ENCODE measurements around the gene EEPD1.
"Not testable (repeated sequence)": the region's sequence is repeated elsewhere in the genome, so short reads cannot be mapped to it uniquely, and the experiment has no call there.

Gene EEPD1

DNA sequence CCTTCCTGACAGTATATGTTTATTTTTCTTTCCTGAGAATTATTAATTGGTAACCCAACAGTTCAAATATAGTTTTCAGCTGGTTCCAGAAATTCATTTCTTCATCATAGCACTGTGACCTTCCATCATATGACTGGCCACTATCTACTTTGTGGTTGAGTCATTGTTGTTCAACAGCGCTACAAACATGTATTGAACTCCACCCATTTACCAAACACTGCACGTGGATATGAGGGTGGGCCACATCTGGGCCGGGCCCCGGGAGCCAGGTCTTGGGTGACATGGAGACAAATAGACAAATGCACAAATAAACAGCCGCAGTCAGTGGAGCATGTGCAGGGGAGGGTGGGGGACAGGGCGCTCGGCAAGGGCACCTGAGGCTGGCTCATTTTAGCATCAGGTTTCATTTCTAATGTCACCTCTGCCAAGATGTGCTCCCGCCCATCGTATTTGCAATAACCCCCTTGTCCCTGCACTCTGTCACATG lies 24.0 kb upstream of the EEPD1 start:
- peak; percentile 87 for DNase-seq

DNA sequence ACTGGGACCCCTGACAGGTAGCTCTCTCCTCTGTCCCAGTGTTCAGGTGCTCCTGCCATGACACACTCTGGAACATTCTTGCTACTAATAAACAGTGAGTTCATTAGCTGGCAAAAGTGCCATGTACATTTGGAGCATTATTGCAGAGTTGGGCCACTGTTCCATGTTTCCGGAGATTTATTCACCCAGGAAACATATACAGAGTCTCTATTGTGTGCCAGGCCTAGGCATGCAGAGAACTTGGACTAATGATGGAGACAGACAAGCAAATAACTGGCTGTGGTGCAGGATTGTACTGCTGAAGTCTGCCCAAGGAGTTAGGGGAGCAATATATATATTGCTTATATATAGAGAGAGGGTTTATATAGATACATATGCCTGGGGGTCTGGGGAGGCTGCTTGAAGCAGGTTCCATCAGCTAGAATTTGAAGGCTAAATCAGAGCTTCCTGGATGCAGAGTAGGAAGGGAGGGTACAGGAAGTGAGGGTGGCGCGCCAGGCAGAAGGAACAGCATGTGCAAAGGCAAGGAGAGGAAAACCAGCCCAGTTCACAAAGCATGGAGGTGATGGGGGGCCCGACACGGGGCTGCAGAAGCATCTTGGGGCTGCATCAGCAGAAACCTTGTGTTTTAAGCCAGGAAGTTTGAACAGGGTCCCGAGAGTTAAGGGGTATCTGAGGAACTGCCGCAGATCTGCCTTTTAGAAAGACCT lies 22.7 kb upstream of the EEPD1 start:
- no peak for DNase-seq

DNA sequence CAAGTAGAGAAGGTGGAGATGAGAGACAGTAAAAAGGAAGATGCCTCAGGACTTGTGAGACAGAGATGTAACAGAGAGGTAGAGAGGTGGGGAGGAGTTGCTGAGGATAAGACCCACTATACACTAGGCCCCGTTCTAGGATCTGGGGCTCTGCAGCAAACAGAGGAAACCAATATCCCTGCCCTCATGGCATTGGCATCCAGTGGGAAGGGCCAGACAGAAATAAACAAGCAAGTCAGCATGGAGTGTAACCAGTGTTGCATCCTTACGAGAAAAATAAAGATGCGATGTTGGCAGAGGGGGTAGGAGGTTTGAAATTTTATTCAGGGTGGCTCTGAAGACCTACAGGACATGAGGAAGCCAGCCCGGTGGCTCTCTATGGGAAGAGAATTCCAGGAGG lies 22.0 kb upstream of the EEPD1 start:
- DNase-seq = no peak

DNA sequence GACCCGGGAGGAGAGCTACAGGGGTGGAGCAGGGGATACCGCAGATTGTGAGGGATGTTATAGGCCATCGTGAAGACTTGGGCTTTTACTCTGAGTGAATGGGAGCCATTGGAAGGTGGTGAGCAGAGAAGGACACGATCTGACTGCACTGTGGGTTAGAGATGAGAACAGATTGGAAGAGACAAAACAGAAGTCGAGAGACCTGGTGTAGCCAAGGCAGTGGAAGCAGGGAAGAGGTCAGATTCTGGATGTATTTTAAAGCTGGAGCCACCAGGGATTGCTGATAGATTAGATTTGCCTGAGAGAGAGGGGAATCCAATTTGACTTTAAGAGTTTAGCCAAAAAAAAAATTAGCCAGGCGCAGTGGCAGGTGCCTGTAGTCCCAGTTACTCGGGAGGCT lies 21.6 kb upstream of the EEPD1 start:
- no peak for DNase-seq

DNA sequence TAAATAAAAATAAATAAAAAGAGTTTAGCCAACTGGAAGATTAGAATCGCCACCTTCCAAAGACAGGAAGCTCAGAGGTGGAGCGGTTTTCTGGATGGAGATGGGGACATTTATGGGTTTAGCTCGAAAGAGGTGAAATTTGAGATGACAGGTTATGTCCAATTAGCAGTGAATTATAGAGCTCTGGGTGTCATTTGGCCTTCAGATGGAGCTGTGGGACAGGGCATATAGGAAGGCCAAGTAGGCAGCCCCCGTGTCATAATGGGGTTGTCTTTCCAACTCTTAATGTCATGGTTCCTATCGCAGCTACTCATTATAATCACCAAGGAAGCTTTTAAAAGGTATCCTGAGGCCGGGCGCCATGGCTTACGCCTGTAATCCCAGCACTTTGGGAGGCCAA lies 21.0 kb upstream of the EEPD1 start:
- DNase-seq = no peak

DNA sequence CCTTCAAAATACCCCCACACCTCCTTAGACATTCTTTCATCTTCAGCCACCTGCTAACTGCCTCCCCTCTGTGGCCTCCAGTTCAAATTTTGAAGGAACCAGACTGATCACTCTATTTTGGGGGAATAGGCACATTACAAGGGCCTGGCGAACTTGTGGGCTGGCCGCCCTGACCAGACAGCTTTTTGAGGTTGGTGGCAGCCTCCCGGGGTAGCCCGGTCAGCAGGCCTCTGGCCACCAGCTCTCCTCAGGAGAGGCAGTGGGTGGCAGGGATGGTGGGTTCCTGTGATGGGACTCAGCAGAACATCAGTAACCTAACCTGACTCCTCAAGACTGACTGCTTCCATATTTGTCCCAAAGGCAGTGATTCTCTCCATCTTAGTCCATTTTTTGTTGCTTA lies 17.4 kb upstream of the EEPD1 start:
- DNase-seq = no peak

DNA sequence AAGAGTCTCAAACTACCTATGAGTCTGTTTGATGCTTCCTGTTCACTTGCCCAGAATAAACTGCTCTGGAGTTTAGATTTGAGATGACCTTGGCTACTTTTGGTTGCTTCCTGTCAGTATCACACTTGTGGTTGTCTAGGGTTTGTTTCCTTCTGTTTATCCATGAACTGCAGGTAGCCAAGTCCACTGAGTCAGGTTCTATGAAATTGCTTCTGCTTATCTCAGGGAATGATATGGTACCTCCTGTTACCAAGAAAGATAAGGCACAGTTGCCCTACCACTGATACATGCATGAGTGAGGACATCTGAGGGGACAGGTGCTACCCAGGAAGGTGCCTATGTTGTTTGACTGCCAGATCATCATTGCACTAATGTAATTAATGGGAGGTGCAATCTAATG lies 15.8 kb upstream of the EEPD1 start:
- DNase-seq = no peak

DNA sequence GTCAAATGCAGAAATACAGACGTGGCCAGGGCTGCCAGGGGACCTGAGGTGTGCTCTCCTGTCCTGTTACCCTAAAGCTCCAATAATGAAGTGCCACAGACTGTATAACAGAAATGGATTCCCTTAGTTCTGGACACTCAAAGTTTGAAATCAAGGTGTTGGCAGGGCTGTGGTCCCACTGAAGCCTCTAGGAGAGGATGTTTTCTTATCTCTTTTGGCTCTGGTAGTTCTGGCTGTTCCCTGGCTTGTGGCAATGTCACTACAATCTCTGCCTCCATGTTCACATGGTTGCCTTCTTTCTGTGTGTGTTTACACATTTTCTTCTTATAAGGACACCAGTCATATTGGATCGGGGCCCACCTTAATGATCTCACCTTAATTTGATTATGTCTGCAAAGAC lies 15.3 kb upstream of the EEPD1 start:
- no peak for DNase-seq

DNA sequence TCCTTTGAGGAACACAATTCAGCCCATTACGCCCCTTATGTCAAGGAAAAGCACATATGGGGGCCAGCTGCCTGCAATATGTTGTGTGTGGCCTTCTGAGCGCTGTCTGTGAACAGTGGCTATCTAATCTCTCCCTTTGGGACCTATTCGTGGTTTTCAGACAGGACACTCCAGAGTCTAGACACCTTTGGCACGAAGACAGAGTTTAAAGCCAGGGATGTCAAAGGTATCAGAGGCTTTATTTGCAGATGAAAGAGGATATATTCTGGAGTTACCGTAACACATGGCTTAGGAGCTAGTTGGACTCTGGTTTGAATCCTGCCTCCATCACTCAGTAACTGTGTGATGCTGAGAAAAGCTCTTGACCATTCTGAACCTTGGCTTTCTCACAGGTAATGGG lies 14.8 kb upstream of the EEPD1 start:
- DNase-seq = no peak

DNA sequence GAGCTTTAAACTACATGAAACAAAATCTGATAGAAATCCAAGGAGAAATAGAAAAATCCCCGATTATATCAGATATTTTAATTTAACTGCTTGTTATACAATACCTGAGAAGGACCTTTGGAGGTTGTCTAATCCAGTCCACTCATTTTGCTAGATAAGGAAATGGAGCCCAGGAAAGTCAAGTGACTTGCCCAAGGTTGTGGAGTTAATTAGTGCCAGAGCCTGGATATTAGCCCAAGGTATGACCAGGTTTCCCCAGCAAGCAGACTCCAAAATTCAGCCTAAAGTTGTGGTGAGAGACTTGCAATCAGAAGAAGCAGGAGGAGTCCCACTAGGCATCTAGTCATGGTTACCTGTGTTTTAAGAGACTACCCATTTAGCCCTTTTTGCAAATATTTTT lies 11.7 kb upstream of the EEPD1 start:
- no peak for DNase-seq

DNA sequence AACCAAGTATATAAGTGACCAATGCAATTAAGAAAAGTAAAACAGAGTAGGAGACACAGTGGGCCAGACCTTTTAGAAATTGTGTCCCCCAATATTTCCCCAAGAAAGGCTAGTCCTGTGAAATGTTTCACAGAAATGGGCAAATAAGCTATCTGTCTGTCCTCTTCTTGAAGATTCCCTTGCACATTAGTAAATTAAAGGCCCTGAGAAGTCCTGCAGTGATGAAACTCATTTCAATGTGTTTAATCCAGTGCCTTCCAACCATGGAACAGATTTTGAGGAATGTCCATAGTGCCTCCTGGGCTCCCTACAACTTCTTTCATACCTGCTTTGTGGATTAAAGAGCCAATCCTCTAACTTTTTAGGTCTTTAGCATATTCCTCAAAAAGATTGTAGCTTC lies 11.2 kb upstream of the EEPD1 start:
- DNase-seq = no peak

DNA sequence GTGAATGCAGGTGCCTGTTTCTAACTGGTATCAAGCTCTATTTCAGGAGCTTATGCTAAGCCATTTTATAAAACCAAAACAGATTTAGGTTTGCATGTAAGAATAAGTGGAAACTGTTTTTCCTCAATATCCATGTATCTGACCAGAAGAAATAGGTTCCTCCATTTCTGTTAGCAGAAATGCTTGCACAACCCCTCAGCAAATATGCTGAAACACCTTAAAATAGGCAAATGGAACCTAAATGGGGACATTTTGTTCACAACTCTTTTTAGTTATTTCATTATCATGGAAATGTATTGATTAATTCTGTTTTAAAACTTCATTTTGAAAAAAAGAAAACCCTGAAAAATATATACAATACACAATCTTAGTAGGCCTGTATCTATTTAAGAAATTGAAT lies 8.9 kb upstream of the EEPD1 start:
- no peak for DNase-seq

DNA sequence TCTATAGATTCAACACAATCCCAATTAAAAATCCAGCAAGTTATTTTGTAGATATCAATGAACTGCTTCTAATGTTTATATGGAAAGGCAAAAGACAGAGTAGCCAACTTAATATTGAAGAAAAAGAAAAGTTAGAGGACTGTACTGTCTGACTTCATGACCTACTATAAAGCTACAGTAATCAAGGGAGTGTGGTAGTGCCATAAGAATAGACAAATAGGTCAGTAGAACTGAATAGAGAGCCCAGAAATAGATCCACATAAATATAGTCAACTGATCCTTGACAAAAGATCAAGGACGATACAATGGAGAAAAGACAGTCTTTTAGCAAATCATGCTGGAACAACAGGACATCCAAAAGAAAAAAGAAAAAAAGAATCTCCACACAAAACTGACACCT lies 7.4 kb upstream of the EEPD1 start:
- no peak for DNase-seq

DNA sequence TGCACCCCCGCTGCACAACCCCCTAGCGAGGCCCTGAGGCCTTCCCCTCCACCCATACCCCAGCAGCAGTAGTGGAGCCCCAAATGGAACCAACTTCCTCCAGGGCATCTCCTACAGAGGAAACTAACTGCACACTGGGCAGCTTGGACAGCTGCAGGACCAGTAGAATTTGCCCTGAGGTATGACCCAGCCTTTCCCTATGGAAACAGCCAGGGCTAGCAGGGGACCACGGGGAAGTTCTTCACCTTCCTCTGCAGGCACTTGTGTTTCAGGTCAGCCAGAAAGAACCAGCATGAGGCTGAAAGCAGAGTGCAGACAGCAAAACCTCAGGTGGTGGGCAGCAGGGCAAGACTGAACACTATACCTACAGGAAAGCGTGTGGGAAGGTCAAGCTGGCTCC lies 5.7 kb upstream of the EEPD1 start:
- DNase-seq = no peak

DNA sequence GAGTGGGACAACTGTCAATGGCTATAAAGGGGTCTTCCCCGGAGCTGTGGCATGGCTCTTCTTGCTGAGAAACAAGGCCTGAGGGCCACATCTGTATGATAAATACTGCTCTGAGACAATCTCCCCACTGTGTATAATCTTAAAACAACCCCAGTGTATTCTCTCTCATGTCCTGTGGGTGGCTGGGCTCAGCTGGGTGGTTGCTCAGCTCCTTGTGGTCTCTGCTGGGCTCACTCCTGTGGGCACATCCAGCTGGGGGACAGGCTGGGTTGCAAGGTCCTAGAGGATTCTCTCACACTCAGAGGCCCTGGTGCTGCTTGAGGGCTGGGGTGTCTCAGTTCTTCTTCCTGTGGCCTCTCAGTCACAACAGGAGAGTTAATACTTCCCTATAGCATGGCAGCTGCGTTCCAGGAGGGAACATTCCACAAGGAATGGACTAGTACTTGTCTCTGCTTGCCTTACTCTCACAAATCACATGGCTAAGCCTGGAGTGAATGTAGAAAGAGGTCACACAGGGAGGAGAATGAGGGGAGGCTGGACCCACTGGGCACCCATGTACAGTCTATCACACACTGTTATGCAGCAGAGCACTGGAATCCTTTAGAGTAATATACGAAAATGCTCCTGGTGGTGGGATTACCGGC lies 4.5 kb upstream of the EEPD1 start:
- no peak for DNase-seq

DNA sequence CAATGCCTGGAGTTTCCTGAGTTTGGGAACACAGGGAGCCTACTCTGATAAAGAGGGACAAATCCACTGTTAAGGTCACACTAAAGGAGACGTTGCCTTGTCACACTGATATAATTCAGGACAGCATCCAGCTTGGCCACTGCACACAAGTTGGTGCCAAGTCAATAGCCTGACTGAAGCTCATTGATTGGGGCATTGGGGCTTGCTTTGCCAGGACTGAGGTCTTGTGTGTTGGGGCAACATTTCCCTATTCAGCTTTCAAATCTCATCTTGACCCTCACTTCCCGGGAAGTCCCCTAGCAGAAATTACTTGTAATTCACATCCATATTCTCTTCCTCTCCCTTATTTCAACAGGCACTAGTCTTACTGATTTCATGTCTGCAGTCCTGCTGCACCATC lies 3.8 kb upstream of the EEPD1 start:
- DNase-seq = not testable (repeated sequence)

DNA sequence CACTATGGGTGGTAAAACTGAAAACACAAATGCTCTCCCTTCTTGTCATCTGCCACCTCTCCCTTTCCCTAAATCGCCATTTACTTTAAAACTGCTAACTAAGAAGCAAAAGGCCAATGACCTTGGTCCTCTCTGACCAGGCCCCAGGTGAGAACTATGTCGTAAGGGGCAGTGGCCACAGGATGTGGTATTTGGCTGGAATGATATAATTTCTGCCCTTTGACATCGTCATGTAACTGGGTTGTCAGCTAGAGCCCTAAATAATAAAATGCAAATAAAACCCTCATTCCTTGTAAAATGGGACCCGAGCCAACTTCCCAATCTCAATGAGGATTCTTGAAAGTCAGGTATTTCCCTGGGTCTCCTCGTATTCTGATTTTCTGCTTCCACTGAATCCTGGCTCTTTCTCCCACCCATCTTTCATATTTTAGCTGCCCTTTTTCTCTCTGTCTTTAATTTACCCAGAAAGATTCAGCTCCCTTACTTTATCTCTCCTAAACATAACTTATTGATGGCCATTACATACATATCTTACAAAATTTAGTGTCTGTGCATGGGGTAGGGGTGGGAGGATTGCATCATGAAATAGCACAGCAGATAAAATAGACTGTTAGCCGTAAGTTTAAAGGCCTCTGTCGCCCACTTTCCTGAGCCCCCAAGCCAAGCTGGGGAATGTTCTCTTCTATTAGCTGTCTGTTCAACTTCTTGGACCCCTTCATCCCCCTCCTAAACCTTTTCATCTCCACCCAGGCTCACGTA lies 3.2 kb upstream of the EEPD1 start:
- no peak for DNase-seq

DNA sequence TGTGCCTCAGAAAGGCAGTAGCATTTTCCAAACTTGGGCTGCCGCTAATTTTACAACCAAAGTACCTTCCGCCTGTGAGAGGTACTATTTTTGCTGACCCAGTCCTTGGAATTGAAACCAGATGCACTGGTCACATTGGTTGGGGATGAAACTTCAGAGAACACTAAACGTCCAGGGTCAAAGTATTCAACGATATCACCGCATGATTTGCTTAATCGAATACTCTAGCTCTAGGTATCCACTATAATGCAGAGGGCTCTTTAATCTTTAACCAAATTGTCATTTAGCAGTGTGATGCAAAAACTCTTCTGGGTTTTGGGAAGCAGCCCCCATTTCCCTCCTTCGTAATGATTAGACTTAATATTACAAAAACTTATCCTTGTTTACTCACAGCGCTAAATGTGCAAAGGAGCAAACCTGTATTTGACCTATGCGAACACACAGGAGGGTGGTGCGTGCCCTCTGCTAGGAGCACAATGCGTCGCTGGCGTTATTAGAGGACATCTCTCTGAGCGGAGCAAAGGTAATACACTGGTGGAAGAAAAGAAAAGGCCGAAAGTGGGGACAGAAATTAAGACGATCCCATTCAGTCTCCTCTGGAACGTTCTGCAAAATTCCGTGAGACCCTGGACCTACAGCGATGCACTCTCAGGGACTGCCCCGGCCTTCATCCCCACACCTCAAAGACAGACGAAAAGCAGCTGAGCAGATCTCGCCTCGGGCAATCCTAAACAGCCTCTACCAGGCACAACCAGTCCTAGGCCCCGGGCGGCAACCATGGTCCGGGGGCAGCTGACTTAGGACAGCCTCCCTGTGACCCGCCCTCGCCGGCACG lies 916 bp upstream of the EEPD1 start:
- peak; percentile 80 for DNase-seq

DNA sequence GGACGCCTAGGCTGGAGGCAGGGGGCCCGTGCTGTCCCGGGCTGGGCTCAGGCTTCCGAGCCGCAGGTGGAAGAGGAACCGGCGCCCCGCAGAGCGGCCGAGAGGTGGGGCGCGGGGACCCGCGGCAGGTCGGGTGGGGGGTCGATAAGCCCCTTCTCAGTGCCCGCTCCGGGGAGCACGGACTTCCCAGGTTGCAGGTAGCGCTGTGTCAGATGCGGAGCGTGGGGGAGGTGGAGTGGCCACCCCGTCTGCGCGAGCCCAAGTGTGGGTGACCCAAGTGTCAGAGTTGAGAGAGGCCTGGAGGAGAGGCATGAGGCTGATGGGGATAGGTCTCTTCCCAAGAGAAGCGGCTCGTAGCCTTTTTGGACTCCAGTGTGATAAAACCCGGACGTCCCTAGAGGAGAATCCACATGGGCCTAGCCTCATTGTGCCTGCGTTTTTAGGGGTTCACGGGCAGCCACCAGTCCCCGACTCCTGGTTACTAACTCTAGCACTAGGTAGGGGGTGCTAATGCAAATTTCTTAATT lies 580 bp downstream of the EEPD1 start:
- peak; percentile 62 for DNase-seq

DNA sequence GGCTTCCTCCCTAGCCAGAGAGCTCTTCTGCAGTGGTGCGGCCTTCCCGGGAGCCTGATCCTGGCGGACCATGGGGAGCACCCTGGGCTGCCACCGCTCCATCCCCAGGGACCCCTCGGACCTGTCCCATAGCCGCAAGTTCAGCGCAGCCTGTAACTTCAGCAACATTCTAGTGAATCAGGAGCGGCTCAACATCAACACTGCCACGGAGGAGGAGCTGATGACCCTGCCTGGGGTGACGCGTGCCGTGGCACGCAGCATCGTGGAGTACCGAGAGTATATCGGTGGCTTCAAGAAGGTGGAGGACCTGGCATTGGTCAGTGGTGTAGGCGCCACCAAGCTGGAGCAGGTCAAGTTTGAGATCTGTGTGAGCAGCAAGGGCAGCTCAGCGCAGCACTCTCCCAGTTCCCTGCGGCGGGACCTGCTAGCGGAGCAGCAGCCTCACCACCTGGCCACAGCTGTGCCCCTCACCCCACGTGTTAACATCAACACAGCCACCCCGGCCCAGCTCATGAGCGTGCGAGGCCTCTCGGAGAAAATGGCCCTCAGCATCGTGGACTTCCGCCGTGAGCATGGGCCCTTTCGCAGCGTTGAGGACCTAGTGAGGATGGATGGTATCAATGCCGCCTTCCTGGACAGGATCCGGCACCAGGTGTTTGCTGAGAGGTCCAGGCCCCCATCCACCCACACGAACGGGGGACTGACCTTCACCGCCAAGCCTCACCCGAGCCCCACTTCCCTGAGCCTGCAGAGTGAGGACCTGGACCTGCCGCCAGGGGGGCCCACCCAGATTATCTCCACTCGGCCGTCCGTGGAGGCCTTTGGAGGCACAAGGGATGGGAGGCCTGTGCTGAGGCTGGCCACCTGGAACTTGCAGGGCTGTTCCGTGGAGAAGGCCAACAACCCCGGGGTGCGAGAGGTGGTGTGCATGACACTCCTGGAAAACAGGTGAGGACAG lies 1.5 kb downstream of the EEPD1 start:
- DNase-seq = no peak

DNA sequence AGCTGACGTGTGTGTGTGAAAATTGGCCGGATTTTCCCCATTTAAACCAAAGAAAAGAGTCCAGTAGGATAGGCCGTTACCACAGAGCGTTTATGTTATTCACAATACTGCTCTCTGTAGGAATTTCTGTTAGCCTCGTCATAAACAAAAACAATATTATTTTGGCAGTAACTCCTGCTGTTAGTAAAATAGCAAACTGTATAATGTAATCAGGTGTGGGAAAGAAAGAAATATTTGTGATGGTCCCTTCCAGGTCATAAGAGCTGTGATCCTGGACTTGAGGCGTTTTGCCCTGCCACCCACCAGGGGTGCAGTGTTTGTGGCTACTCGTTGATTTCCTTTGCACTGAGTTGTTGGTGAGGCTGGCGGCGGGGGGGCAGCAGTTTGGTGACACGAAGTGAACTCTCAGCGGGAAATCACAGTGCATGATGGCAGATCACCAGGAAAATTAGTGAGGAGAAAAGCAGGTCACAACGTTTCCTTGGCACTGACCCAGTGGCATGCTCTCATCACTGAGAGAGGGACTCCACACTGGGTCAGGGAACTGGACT lies 2.8 kb downstream of the EEPD1 start:
- DNase-seq = no peak
